Stimulated activated naive CD4-positive, alpha-beta T cell treated with Interleukin-2 at 50 U/mL for 16 hours (primary cell): Measurements from ENCODE around the gene RNF20.
"Not testable (repeated sequence)": the region's sequence is repeated elsewhere in the genome, so short reads cannot be mapped to it uniquely, and the experiment has no call there.

Experiments used
- DNase-seq: peaks from one replicate; lab custom pipeline; 2025; lab: John Stamatoyannopoulos, UW

Gene RNF20, protein sequence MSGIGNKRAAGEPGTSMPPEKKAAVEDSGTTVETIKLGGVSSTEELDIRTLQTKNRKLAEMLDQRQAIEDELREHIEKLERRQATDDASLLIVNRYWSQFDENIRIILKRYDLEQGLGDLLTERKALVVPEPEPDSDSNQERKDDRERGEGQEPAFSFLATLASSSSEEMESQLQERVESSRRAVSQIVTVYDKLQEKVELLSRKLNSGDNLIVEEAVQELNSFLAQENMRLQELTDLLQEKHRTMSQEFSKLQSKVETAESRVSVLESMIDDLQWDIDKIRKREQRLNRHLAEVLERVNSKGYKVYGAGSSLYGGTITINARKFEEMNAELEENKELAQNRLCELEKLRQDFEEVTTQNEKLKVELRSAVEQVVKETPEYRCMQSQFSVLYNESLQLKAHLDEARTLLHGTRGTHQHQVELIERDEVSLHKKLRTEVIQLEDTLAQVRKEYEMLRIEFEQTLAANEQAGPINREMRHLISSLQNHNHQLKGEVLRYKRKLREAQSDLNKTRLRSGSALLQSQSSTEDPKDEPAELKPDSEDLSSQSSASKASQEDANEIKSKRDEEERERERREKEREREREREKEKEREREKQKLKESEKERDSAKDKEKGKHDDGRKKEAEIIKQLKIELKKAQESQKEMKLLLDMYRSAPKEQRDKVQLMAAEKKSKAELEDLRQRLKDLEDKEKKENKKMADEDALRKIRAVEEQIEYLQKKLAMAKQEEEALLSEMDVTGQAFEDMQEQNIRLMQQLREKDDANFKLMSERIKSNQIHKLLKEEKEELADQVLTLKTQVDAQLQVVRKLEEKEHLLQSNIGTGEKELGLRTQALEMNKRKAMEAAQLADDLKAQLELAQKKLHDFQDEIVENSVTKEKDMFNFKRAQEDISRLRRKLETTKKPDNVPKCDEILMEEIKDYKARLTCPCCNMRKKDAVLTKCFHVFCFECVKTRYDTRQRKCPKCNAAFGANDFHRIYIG

DNA sequence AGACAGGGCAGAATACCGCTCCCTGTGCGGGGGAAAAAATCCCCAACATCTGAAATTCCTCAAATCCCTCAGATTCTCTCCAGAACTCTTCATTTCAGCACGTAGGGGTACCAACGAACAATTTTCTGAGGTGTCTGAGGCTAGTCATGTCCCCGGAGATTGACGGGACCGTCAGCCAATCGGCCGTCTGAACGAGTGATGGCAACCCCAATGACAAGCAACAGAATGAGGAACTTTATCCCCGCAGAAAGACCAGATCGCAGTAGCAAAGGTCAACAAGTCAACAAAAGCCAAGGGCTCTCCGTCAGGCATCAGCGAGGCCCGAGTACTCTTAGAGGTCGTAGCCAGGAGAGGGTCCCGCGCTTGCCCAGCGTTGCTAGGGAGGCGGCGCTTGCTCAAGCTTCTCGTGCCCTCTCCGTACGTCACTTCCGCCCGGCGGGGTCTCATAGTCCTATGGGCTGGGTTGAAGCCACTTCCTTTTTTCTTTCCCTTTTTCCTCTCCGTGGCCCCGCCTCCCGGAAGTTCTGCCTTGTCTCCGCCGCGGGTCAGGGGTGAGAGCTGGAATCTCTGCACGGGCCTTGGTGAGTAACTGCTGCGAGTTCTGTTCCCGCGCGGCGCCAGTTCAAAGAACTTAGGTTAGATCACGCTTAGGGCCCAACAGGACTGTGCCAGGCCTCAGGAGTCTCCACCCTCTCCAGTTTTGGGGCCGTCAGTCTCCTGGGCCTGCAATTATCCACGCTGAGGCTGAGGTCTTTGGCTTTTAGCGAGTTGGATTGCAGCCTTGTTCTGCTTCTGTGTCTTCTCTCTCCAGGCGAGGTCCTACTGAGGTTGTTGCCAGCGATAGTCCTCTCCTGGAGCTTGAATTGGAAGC lies at the start of gene RNF20:
Gene RNF20 (plus strand): TSS at position 520 of the 871 bp plus-strand sequence. CDS start 1,571 bp downstream, outside the sequence.
- peak; percentile 100 for DNase-seq

DNA sequence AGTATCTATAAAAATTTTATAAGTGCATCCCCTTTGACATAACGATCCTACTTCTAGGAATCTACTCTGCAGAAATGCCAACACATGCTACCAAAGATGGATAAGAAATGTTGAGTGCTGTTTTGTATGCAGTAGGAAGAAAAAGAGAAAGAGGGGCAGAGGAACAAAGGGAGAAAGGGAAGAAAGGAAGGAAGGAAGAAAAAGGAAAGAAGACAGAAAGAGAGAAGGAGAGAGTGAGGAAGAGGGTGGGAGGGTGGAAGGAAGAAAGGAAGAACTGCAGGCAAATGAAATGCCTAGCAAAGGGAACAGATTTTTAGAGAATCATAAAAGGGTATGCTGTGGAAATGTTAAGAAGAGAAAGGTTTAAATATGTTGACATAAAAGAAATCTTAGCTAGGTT lies 49.6 kb upstream of the RNF20 start:
- no peak for DNase-seq

DNA sequence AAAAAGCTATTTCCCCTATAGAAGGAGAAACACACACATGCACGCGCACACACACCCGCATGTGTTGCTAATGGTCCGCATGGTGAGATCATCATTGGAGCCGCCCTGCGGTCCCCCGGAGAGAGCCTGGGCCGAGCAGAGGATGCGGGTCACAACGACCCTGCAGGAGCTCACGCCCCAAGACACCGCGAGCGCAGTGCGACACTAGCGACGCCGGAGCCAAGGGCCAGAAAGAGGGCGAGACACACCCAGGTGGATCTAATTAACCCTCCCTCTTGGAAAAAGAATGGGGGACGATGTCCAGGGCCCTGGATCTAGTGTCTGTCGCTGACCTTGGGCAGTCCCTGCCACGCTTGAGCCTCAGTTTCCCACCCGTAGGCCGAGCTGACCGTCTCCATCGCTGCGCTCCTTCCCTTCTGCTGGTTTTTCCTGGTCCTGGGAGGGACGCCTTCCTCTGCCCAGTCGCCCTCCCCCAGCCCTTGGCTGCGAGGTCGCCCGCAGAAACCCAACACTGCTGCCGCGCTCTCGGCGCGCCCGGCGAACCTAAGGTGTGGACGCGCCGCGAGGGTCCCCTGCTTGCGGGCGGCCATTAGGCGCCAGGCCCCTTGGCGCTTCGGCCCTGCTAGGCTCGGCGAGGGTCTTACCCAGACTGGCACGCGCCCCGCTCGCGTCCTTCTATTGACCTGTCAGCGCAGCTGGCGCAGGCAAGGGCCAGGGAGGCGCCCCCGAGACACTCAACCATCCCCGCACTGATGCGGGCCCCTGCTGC lies 47.5 kb upstream of the RNF20 start:
- no peak for DNase-seq

DNA sequence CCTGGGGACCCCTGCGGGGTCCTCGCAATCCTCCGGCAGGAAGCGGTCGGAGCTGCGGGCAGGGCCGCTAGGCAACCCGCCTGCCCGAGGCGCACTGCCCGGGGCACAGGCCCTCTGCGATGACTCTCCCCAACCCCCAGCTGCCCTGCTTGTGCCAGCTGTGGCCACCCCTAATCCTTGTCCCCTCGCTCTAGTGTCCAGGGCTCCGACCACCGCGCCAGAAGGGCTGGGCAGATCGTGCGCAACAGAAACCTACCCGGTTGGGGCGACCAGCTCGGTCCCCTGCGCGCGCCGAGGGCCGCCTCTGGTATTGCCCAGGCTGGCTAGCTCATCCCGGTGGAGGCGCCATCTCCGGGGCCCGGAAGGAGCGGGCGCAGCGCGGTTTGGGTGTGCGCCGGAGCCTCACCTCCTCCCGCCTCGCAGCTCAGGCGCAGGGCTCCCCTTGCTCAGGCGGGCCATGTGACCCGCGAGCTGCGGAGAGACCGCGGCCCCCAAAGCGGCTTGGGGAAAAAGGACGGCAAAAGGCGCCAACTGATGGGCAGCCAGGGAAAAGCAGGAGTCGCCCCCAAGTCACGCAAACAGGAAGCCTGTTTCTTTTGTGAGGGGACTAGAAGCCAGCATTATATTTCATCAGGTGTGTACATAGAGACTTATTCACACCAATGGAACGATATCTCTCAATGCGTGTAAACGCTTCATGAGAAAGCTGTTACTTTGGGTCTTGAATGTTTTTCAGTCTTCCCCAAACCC lies 46.8 kb upstream of the RNF20 start:
- DNase-seq = no peak

DNA sequence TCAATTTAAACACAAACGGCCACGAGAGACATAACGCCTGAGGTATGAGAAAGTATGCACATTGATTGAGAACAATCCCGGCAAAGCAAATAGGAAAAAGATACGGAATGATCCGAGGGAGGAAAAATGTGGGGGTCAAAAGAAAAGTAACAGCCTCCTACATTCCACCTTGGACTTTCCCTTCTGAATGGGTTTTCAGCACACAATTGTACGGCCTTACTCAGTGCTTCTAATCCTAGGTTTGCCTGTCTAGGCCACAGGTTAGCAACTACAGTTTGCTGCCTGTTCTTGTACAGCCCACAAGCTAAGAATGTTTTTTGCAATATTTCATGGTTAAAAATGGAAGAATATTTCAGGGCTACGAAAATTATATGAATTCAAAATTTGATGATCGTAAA lies 46.2 kb upstream of the RNF20 start:
- no peak for DNase-seq

DNA sequence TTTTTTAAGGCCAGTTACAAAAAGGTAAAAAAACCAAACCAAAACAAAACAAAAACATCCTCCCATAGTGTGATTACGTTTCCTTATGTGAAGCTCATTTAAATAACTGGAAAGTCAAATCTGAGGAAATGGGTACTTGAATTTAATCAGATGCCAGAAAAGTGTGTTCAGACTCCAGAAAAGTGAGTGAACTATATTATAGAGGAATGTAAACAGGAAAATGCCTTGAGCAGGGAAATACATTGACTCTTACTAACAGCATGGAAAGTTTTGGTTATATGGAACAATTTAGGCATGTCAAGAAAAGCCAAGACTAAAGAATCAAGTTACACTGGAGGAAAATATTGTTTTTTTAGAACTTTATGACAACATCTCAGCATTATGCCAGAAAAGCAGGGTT lies 37.8 kb upstream of the RNF20 start:
- DNase-seq = no peak

DNA sequence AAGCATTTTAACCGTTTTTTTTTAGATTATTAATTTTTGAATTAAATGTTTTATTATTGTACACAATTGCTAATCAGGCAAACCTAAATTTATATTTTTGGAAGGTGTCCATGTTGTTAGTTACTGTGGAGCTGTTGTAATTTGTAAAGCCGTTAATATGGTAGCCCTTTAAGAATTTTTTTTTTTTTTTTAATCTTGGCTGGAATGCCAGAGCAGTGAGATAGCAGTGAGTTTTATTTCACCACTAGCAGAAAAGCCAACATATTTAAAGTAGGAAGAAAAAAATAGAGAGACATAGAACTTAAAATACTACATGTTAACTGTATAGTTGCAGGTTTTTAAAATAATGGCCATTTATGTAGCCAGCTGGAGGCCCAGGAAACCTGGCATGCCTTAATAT lies 35.3 kb upstream of the RNF20 start:
- no peak for DNase-seq

DNA sequence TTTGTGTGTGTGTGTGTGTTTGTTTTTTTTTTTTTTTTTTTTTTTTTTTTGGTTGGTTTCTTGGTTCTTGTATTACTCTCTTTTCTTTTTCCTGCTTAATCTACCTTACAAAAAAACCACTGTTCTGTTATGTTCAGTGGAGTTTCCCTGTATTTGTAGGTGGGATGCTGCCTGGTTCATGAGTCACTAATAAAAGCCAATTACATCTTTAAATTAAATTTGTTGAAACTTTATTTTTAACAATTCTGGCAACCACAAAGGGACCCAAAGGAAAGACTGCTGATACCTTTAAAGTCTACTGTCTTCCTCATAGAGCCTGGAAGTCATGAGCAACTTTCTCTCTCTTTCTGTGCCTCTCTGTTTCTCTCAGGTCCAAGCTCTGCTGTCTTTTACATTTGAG lies 29.5 kb upstream of the RNF20 start:
- no peak for DNase-seq

DNA sequence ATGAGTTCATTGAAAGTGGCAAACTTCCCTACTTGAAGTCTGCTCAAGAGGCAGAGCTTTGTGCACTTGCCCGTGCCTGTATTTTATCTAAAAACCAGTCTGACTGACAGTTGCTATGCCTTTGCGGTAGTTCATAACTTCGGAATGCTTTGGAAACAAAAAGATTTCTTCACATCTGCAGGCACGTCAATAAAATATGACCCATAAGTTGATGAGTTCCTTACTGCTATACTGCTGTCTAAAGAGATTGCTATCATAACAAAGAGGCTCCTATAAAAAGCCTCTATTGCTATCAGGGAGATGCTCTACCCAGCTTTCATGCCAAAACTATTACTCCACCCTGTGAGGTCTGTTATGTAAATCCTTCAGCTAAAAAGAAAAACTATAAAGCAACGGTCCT lies 25.4 kb upstream of the RNF20 start:
- DNase-seq = no peak

DNA sequence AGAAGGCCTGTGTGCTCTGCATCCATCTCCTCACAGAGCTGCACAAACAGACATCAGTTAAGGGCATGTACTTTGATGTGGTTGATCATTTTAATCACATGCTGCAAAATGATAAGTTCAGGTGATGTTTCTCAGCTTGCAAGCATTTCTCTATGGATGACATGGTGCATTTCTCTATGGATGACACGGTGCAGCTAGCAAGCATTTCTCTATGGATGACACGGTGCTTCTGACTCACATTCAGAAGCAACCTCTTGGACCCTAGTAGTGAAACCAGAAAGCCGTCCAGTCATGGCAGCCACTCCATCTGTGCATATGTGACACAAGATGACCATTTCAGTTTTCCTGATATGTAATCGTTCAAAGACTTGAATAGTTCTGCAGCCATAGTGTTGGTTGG lies 24.1 kb upstream of the RNF20 start:
- DNase-seq = no peak

DNA sequence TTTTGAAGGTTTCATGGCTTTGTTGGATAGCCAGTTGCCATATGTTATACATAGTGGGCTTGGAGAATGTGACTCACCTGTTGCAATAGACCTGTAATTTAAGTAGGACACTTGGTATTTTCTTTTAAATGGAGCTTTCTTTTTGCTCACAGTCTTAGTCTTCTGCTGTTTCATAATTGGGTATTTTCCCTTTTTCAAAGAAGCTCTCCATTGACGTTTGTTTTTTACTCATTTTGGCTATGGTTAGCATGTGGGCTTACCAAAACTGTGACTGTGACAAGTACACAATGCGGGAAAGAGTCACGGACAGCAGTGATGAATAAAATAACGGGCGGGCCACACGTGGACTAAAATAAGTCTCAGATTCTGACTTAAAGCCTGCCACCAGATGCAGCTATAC lies 23.2 kb upstream of the RNF20 start:
- no peak for DNase-seq

DNA sequence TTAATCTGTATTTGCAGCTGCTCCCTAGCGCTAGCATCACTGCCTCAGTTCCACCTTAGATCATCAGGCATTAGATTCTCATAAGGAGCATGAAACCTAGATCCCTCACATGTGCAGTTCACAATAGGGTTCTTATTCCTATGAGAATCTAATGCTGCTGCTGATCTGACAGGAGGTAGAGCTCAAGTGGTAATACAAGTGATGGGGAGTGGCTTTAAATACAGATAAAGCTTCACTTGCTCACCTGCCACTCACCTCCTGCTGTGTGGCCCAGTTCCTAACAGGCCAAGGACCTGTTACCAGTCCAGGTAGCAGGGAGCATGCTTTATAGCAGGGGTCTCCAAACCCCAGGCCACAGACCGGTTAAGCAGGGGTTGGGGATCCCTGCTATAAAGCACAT lies 22.6 kb upstream of the RNF20 start:
- no peak for DNase-seq

DNA sequence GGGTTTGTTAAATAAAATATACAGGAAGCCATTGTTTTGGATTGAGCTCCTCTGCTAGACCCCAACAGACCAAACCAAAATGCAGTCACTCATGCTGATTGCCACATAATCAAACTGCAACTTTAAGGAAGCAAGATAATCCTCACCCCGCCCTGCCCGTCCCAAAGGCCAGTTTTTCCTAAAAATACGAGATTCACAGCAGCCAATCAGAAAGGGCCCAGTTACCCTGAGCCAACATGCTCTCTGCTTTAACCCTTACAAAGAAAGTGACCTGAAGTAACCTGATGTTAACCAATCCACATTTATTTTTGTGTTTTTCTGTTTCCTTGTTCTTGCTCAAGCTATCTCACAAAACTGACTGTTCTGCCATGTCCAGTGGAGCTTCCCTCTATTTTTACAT lies 21.5 kb upstream of the RNF20 start:
- DNase-seq = no peak

DNA sequence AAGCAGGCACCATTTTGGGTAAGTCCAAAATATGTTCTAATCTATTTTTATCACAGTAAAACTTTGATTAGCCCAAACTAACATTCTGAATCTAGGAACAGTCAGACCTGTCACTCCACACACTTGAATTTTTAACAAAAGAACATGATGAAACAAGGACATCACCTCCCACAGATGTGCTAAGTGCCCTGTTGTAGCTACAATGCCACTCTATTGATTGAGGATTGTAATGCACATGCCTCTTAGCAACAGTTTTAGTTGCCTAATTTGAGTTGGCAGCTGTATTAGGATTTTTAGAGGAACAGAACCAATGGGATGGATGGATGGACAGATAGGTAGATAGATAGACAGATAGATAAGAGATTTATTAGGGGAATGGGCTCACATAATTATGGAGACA lies 20.3 kb upstream of the RNF20 start:
- no peak for DNase-seq

DNA sequence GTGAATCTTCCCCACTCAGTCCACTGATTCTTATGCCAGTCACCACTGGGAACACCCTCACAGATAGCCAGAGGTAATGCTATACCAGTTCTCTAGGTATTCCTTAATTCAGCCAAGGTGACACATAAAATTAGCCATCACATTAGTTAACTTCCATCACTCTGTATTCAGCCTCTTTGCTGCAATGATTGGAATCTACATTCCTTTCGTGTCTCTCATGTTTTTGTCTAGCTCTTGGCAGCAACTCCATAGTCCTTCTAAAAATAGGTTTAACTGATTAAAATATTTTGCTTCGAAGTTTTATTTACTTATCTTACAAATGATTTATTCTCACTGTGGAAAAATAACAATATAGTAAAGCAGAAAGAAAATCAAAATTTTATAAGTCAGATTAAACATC lies 19.6 kb upstream of the RNF20 start:
- no peak for DNase-seq

DNA sequence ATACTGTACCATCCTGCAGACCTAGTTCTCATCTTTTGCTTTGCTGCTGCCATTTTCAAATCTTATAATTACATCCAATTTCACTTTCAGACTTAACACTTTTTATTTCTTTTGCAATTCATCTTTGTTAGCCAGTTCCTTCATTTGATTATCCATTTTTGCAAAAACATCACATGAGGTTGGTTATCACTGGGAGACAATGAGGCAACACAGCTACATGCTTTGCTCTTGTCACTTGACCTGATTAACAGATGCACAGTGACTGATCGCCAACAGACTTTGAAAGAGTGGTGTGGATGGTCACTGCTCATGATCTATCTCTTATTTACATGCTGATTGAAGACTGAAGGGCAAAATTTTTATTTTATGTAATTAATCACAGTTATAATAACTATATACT lies 17.0 kb upstream of the RNF20 start:
- no peak for DNase-seq

DNA sequence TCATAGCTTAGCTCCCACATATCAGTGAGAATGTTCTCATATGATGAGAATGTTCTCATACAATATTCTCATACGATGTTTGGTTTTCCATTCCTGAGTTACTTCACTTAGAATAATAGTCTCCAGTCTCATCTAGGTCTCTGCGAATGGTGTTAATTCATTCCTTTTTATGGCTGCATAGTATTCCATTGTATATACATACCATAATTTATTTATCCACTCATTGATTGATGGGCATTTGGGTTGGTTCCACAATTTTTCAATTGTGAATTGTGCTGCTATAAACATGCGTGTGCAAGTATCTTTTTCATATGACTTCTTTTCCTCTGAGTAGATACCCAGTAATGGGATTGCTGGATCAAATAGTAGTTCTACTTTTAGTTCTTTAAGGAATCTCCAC lies 15.2 kb upstream of the RNF20 start:
- not testable (repeated sequence) for DNase-seq

DNA sequence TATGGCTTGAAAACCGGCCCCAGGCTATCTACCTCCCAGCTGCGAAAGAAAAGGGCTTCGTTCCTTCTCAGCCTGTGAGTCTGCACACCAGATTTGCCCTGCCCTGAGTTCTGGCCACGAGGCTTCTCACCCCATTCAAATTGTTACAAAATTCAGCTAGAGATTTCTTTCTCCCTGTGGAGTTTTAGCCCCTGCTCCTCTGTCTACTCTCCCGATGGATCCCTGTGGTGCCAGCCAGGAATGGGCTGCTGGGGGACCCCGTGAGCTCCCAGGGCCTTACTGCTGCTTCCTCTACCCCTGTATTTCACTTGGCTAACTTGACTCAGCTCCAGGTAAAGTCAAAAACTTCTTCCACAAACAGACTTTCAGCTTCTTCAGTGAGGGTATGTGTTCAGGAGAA lies 9.3 kb upstream of the RNF20 start:
- DNase-seq = no peak

DNA sequence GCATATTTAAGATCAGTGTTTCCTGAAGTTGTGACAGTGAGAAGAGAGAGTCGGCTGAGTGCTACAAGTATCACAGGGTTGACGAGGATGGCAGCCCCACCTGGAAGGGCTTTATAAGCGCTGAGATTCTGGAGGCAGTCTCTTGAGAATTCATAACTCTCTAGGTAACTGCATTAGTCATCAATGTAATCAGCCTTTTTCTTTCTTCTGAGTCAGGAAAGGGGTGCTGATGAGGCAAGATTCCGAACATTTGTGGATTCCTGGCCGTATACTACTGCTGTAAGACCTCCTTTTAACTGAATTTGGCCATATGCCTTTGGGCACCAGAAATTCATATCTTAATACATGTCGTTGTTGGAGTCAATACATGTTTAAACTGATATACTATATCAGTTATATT lies 6.6 kb upstream of the RNF20 start:
- DNase-seq = no peak

DNA sequence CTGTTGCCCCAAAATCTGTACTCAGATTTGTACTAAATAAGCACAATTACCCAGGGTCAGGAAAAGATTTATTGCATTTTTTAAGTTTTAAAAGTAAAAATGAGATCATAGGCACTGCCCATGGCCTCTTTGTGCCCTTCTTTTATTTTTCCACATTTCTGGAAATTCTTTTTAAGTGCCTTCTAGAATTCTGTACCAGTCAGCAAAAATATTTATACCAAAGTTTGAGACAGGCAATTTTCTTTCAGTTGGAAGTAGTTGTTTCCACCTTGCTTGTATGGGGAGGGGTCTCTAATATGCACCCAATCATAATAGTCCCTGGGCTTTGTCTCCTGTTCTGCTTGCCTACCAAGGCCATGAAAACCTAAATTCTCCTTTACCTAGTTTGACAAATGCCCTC lies 5.6 kb upstream of the RNF20 start:
- no peak for DNase-seq
